Stimulated activated CD8-positive, alpha-beta memory T cell treated with anti-CD3 and anti-CD28 coated beads, Interleukin-12 subunit alpha, Interleukin-12 subunit beta, amount 100 ng/mL, for 4 hours (primary cell): ENCODE measurements around the gene PPP2R3B.
"Not testable (repeated sequence)": the region's sequence is repeated elsewhere in the genome, so short reads cannot be mapped to it uniquely, and the experiment has no call there.

Experiments
- DNase-seq: peaks from one replicate; pipeline ENCODE4 v3.0.0-alpha.2; 2020; ENCODE audit warnings: low read depth

The PPP2R3B gene

GRCh38 chrX:338281-338835 lies 48.3 kb downstream of the PPP2R3B start:
- DNase-seq, result no peak

- no peak for DNase-seq
Measured at GRCh38 chrX:337331-337831, 49.3 kb downstream of the PPP2R3B start.

GRCh38 chrX:336227-336626 lies 50.5 kb downstream of the PPP2R3B start:
- no peak for DNase-seq

GRCh38 chrX:335758-336155 lies 51.0 kb downstream of the PPP2R3B start:
- no peak for DNase-seq

- no peak for DNase-seq
Measured at GRCh38 chrX:334971-335757, 51.5 kb downstream of the PPP2R3B start.

- no peak for DNase-seq
Measured at GRCh38 chrX:334331-334891, 52.3 kb downstream of the PPP2R3B start.

- DNase-seq, result no peak
Measured at GRCh38 chrX:333611-334311, 52.9 kb downstream of the PPP2R3B start.

- DNase-seq, result no peak
Measured at GRCh38 chrX:332916-333610, 53.6 kb downstream of the PPP2R3B start.

GRCh38 chrX:332496-332860 lies 54.2 kb downstream of the PPP2R3B start:
- DNase-seq, result no peak

GRCh38 chrX:331825-332495 lies 54.7 kb downstream of the PPP2R3B start:
- DNase-seq, result no peak

GRCh38 chrX:331151-331824 lies 55.4 kb downstream of the PPP2R3B start:
- no peak for DNase-seq

- DNase-seq, result no peak
Measured at GRCh38 chrX:330726-331150, 56.0 kb downstream of the PPP2R3B start.

GRCh38 chrX:330141-330725 lies 56.5 kb downstream of the PPP2R3B start:
- DNase-seq, result not testable (repeated sequence)

- no peak for DNase-seq
Measured at GRCh38 chrX:329291-329910, 57.3 kb downstream of the PPP2R3B start.

GRCh38 chrX:327660-328126 lies 59.0 kb downstream of the PPP2R3B start:
- no peak for DNase-seq

GRCh38 chrX:324664-325063 lies 62.0 kb downstream of the PPP2R3B start:
- not testable (repeated sequence) for DNase-seq

GRCh38 chrX:323721-324628 lies 62.7 kb downstream of the PPP2R3B start:
- no peak for DNase-seq

- DNase-seq, result no peak
Measured at GRCh38 chrX:320126-320783, 66.5 kb downstream of the PPP2R3B start.
